Measurements from ENCODE around the gene MESP2. TPM values are rescaled to one million over a fixed set of nuclear protein-coding genes. Genes with fewer than 3 reads are reported as not detected.

Gene MESP2
- total and polyA plus RNA-seq, 2 of the 13 experiments (the other 11 are each of a cell fraction or from before 2014, with no cell fraction given) = not detected

DNA sequence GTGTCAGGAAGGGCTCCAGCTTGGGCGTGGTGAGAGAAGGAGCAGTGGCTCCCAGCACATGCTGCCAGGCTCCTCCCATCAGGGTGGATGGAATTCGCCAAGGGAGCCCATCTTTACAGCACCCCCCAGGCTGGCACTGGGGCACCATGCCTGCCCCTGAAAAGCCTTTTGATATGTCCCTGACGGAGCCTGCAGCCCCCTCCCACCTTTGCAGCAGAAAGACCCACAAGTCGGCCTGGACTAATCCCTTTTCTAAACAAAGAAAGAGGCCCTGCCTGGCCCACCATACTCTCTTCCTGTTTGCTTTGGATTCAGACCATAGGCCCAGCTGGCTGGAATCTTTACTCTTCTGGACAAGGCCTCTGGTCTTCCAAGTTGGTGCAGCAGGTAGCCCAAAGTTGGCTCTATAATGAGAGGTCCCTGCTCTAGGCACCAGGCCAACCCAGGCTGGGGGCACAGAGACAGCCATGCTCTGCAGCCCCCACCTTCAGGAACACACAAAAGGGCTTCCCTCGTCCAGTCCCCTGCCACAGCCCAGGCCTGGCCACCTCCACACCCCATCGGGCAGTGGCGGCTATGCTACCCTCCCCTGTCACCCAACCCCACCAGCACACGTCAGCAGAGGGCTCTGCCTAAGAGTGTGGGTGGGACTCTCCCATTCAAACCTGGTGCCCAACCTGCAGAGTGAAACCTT lies 33.1 kb downstream of the MESP2 start (continued):
- TF ChIP-seq, protein P1, sequence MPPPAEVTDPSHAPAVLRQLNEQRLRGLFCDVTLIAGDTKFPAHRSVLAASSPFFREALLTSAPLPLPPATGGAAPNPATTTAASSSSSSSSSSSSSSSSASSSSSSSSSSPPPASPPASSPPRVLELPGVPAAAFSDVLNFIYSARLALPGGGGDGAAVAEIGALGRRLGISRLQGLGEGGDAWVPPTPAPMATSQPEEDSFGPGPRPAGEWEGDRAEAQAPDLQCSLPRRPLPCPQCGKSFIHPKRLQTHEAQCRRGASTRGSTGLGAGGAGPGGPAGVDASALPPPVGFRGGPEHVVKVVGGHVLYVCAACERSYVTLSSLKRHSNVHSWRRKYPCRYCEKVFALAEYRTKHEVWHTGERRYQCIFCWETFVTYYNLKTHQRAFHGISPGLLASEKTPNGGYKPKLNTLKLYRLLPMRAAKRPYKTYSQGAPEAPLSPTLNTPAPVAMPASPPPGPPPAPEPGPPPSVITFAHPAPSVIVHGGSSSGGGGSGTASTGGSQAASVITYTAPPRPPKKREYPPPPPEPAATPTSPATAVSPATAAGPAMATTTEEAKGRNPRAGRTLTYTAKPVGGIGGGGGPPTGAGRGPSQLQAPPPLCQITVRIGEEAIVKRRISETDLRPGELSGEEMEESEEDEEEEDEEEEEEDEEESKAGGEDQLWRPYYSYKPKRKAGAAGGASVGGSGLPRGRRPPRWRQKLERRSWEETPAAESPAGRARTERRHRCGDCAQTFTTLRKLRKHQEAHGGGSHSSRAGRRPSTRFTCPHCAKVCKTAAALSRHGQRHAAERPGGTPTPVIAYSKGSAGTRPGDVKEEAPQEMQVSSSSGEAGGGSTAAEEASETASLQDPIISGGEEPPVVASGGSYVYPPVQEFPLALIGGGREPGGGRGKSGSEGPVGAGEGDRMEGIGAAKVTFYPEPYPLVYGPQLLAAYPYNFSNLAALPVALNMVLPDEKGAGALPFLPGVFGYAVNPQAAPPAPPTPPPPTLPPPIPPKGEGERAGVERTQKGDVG (CRISPR knock-in tag; IDR thresholded peaks at IDR 0.05; ENCODE audit: borderline replicate concordance) = no peak
- 0 out of 2 replicates have a peak, but pooled peaks have one; percentile 46 for TF ChIP-seq MIER2 (CRISPR knock-in tag; IDR thresholded peaks at IDR 0.05)
- peak; percentile 93 for TF ChIP-seq MED1 (CRISPR knock-in tag; IDR thresholded peaks at IDR 0.05)
- peak in 1 of 2 experiments; percentile 93; a peak in 2 of 4 replicates for TF ChIP-seq EP300 (IDR thresholded peaks at IDR 0.05; ENCODE audit: low read depth in 2 of 2, low read length in 2 of 2)
- peak; percentile 76 for TF ChIP-seq EP300 (CRISPR knock-in tag; IDR thresholded peaks at IDR 0.05; ENCODE audit: borderline replicate concordance)
- no peak for TF ChIP-seq CCAR2 (optimal IDR thresholded peaks at IDR 0.05; ENCODE audit: low read depth, low read length)
- no peak for TF ChIP-seq DRAP1 (CRISPR knock-in tag; IDR thresholded peaks at IDR 0.05)
- 0 out of 2 replicates have a peak, but pooled peaks have one; percentile 20 for TF ChIP-seq ZSCAN20 (CRISPR knock-in tag; IDR thresholded peaks at IDR 0.05; ENCODE audit: borderline replicate concordance)
- TF ChIP-seq AGO2 (optimal IDR thresholded peaks at IDR 0.05; ENCODE audit: low read depth, low read length) = peak; percentile 57
- no peak for TF ChIP-seq ZNF720 (CRISPR knock-in tag; IDR thresholded peaks at IDR 0.05)
- no peak for TF ChIP-seq GPN1 (CRISPR knock-in tag; IDR thresholded peaks at IDR 0.05; ENCODE audit: borderline replicate concordance)
- TF ChIP-seq IRF2 (CRISPR knock-in tag; IDR thresholded peaks at IDR 0.05) = no peak
- no peak for TF ChIP-seq RFX1 (IDR thresholded peaks at IDR 0.05)
- no peak for TF ChIP-seq ZNF556 (CRISPR knock-in tag; IDR thresholded peaks at IDR 0.05; ENCODE audit: borderline replicate concordance)
- peak; percentile 85 for TF ChIP-seq ZNF644 (CRISPR knock-in tag; IDR thresholded peaks at IDR 0.05; ENCODE audit: low read depth)
- TF ChIP-seq, protein P2, sequence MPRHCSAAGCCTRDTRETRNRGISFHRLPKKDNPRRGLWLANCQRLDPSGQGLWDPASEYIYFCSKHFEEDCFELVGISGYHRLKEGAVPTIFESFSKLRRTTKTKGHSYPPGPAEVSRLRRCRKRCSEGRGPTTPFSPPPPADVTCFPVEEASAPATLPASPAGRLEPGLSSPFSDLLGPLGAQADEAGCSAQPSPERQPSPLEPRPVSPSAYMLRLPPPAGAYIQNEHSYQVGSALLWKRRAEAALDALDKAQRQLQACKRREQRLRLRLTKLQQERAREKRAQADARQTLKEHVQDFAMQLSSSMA (CRISPR knock-in tag; IDR thresholded peaks at IDR 0.05) = no peak
- TF ChIP-seq, protein P3, sequence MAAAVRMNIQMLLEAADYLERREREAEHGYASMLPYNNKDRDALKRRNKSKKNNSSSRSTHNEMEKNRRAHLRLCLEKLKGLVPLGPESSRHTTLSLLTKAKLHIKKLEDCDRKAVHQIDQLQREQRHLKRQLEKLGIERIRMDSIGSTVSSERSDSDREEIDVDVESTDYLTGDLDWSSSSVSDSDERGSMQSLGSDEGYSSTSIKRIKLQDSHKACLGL (CRISPR knock-in tag; IDR thresholded peaks at IDR 0.05) = no peak
- TF ChIP-seq IKZF4 (CRISPR knock-in tag; IDR thresholded peaks at IDR 0.05; ENCODE audit: borderline replicate concordance, low read depth, not compliant biosample characterization) = no peak
- TF ChIP-seq ARID4A (CRISPR knock-in tag; IDR thresholded peaks at IDR 0.05; ENCODE audit: borderline replicate concordance) = peak; percentile 65; the same call in 1 of the 2 replicates
- 0 out of 2 replicates have a peak, but pooled peaks have one; percentile 14 for TF ChIP-seq SMAD1 (CRISPR knock-in tag; IDR thresholded peaks at IDR 0.05; ENCODE audit: borderline replicate concordance, low read depth)
- TF ChIP-seq ZNF777 (CRISPR knock-in tag; IDR thresholded peaks at IDR 0.05) = no peak
